ENCODE data around the gene TAPBP.

- TF ChIP-seq, protein P1, sequence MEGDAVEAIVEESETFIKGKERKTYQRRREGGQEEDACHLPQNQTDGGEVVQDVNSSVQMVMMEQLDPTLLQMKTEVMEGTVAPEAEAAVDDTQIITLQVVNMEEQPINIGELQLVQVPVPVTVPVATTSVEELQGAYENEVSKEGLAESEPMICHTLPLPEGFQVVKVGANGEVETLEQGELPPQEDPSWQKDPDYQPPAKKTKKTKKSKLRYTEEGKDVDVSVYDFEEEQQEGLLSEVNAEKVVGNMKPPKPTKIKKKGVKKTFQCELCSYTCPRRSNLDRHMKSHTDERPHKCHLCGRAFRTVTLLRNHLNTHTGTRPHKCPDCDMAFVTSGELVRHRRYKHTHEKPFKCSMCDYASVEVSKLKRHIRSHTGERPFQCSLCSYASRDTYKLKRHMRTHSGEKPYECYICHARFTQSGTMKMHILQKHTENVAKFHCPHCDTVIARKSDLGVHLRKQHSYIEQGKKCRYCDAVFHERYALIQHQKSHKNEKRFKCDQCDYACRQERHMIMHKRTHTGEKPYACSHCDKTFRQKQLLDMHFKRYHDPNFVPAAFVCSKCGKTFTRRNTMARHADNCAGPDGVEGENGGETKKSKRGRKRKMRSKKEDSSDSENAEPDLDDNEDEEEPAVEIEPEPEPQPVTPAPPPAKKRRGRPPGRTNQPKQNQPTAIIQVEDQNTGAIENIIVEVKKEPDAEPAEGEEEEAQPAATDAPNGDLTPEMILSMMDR (IDR thresholded peaks at IDR 0.05; ENCODE audit: insufficient read depth, low read length, poor library complexity, severe bottlenecking), result no peak
- TF ChIP-seq EZH2phosphoT487 (conservative IDR thresholded peaks at IDR 0.05; ENCODE audit: low read length), result no peak
Observed at GRCh38 chr6:33339193-33339592, 25.3 kb upstream of the TAPBP start.

All from SU-DHL-6 (cell line).